H1 (cell line): ENCODE data around the gene SMG5. TPM values are rescaled to one million over a fixed set of nuclear protein-coding genes. Genes with fewer than 3 reads are reported as not detected.

Experiments
- CHD1 ChIP-seq: IDR thresholded peaks from 2 replicates; pipeline ENCODE4 v1.6.1; 2012; ENCODE audit warnings: low read depth, low read length, improper control_type of control experiment
- SP2 ChIP-seq: IDR thresholded peaks from 2 replicates; pipeline ENCODE4 v1.6.1; 2012; ENCODE audit warnings: mild to moderate bottlenecking, low read length, inconsistent platforms
- TEAD4 ChIP-seq: IDR thresholded peaks from 2 replicates; pipeline ENCODE4 v1.6.1; 2012; ENCODE audit warnings: low read depth, low read length, inconsistent platforms, mixed read lengths
- YY1 ChIP-seq: IDR thresholded peaks from 2 replicates; pipeline ENCODE4 v1.6.1; 2011; ENCODE audit warnings: low read depth, mild to moderate bottlenecking, low read length
- polyA plus RNA-seq, 7 experiments: library from polyadenylated mRNA; depleted of rRNA in 3 of 7; stranded (reverse) in 5 of 7; unstranded in 2 of 7; fragments of >200 nt in 5 of 7; fragments of 200-250 nt in 2 of 7; gene quantifications; 1 replicate in 5 of 7; 2 replicates in 1 of 7; 4 replicates in 1 of 7; pipeline versions ENCODE4 v1.2.1 to v1.2.3, GENCODE V29; 2011 to 2013; ENCODE audit warnings: missing spikeins in 2 of 7, mixed read lengths in 2 of 7
- total RNA-seq: library from RNA; stranded (reverse); fragmentation: NEBNext Ultra II Directional; extraction: Animal tissue kit (Norgen Biotek cat#: 25700); gene quantifications from 2 replicates; pipeline ENCODE4 v1.2.1, GENCODE V29; 2021

Gene SMG5
- total and polyA plus RNA-seq, 2 of the 8 experiments (the other 6 are each of a cell fraction or from before 2014, with no cell fraction given): 32.7 to 98.0 TPM

GRCh38 chr1:156233426-156234127 is 49.0 kb downstream of the SMG5 start (continued):
- TF ChIP-seq YY1 (no peak), CHD1 (no peak), SP2 (no peak), TEAD4 (no peak)
